Neural cell (in vitro differentiated cells): ENCODE measurements around the gene SUSD4. TPM values are rescaled to one million over a fixed set of nuclear protein-coding genes. Genes with fewer than 3 reads are reported as not detected.
"Not testable (repeated sequence)": the region's sequence is repeated elsewhere in the genome, so short reads cannot be mapped to it uniquely, and the experiment has no call there.

Source experiments
- H2AFZ ChIP-seq: fragments of 200-600, 300-800 bp; sonication (generic), shearing (Covaris generic); 2 replicates; pipeline ENCODE4 v1.6.0; 2014; ENCODE audit warnings: low read depth, mild to moderate bottlenecking, antibody characterized with exemption, low read length, moderate library complexity
- H3F3A ChIP-seq: fragments of 200-600 bp; shearing (Covaris generic); 2 replicates; pipeline ENCODE4 v1.6.1; 2016; ENCODE audit warnings: mild to moderate bottlenecking, moderate library complexity, mixed read lengths, antibody characterized with exemption, low read length; ENCODE audit not compliant: insufficient read depth, poor library complexity, severe bottlenecking
- H3K27ac ChIP-seq: fragments of 200-600, 300-800 bp; sonication (generic), shearing (Covaris generic); 2 replicates; pipeline ENCODE4 v1.5.1; 2014; ENCODE audit warnings: mild to moderate bottlenecking, low read length, moderate library complexity
- H3K27me3 ChIP-seq: fragments of 300-800, 200-600 bp; sonication (generic), shearing (Covaris generic); 2 replicates; pipeline ENCODE4 v1.6.0; 2014; ENCODE audit warnings: mild to moderate bottlenecking, low read depth, low read length, moderate library complexity; ENCODE audit not compliant: insufficient read depth
- H3K36me3 ChIP-seq: fragments of 300-800, 200-600 bp; sonication (generic), shearing (Covaris generic); 2 replicates; pipeline ENCODE4 v1.5.1; 2014; ENCODE audit warnings: mild to moderate bottlenecking, antibody characterized with exemption, low read length, moderate library complexity; ENCODE audit not compliant: insufficient read depth
- H3K4me2 ChIP-seq: fragments of 300-800, 200-600 bp; sonication (generic), shearing (Covaris generic); 2 replicates; pipeline ENCODE4 v1.6.0; 2014; ENCODE audit warnings: mild to moderate bottlenecking, low read length
- H3K4me3 ChIP-seq: fragments of 300-800, 200-600 bp; sonication (generic), shearing (Covaris generic); 2 replicates; pipeline ENCODE4 v1.5.1; 2014; ENCODE audit warnings: mild to moderate bottlenecking, low read length, moderate library complexity
- H3K79me2 ChIP-seq: fragments of 200-600 bp; shearing (Covaris generic); replicated peaks from 2 replicates; pipeline ENCODE4 v1.6.0; 2014; ENCODE audit warnings: mild to moderate bottlenecking, low read length, moderate library complexity; ENCODE audit not compliant: insufficient read depth
- H3K9ac ChIP-seq: fragments of 300-800, 200-600 bp; sonication (generic), shearing (Covaris generic); 2 replicates; pipeline ENCODE4 v1.6.1; 2016; ENCODE audit warnings: mild to moderate bottlenecking, low read length, mixed read lengths
- H3K9me2 ChIP-seq: fragments of 200-600 bp; shearing (Covaris generic); 2 replicates; pipeline ENCODE4 v1.6.1; 2016; ENCODE audit warnings: mild to moderate bottlenecking, low read length, mixed read lengths; ENCODE audit not compliant: insufficient read depth
- H3K9me3 ChIP-seq: fragments of 200-600, 300-800 bp; sonication (generic), shearing (Covaris generic); 2 replicates; pipeline ENCODE4 v1.6.1; 2016; ENCODE audit warnings: mild to moderate bottlenecking, mixed run types, low read length, moderate library complexity, mixed read lengths
- H4K20me1 ChIP-seq: fragments of 200-600 bp; shearing (Covaris generic); 2 replicates; pipeline ENCODE4 v1.6.1; 2016; ENCODE audit warnings: mild to moderate bottlenecking, mixed run types; ENCODE audit not compliant: insufficient read depth
- CTCF ChIP-seq: fragments of 450-650 bp; IDR thresholded peaks from 2 replicates; pipeline ENCODE4 v1.5.1; 2014; ENCODE audit warnings: antibody characterized with exemption, mild to moderate bottlenecking, moderate library complexity; ENCODE audit not compliant: poor library complexity, severe bottlenecking
- EP300 ChIP-seq: fragments of 450-650 bp; conservative IDR thresholded peaks from 2 replicates; pipeline ENCODE4 v1.6.1; 2014; ENCODE audit warnings: antibody characterized with exemption, mild to moderate bottlenecking, moderate library complexity; ENCODE audit not compliant: poor library complexity, severe bottlenecking
- EZH2 ChIP-seq: fragments of 200-600, 300-800 bp; shearing (Covaris generic), sonication (generic); IDR thresholded peaks from 2 replicates; pipeline ENCODE4 v1.6.1; 2014; ENCODE audit warnings: antibody characterized with exemption, low read length, borderline replicate concordance, mild to moderate bottlenecking; ENCODE audit not compliant: insufficient read depth, poor library complexity, severe bottlenecking
- MXI1 ChIP-seq: fragments of 450-650 bp; conservative IDR thresholded peaks from 2 replicates; pipeline ENCODE4 v1.6.1; 2014; ENCODE audit warnings: antibody characterized with exemption, mild to moderate bottlenecking; ENCODE audit not compliant: poor library complexity, severe bottlenecking
- POLR2AphosphoS5 ChIP-seq: IDR thresholded peaks from 2 replicates; pipeline ENCODE4 v1.6.1; 2012
- RAD21 ChIP-seq: fragments of 450-650 bp; conservative IDR thresholded peaks from 2 replicates; pipeline ENCODE4 v1.6.1; 2014; ENCODE audit warnings: antibody characterized with exemption, mild to moderate bottlenecking, moderate library complexity
- REST ChIP-seq: IDR thresholded peaks from 2 replicates; pipeline ENCODE4 v1.6.1; 2012; ENCODE audit warnings: borderline replicate concordance
- SMC3 ChIP-seq: fragments of 450-650 bp; conservative IDR thresholded peaks from 2 replicates; pipeline ENCODE4 v1.6.1; 2014; ENCODE audit warnings: antibody characterized with exemption, mild to moderate bottlenecking, moderate library complexity; ENCODE audit not compliant: poor library complexity
- TAF1 ChIP-seq: IDR thresholded peaks from 2 replicates; pipeline ENCODE4 v1.6.1; 2012; ENCODE audit warnings: low read depth
- polyA plus RNA-seq: library from polyadenylated mRNA; depleted of rRNA; stranded (reverse); fragments of >200 nt; gene quantifications from 2 replicates; pipeline ENCODE4 v1.2.3, GENCODE V29; 2014

Gene SUSD4
- polyA plus RNA-seq, 1 donor from 2014 or later = 31.5 TPM

DNA sequence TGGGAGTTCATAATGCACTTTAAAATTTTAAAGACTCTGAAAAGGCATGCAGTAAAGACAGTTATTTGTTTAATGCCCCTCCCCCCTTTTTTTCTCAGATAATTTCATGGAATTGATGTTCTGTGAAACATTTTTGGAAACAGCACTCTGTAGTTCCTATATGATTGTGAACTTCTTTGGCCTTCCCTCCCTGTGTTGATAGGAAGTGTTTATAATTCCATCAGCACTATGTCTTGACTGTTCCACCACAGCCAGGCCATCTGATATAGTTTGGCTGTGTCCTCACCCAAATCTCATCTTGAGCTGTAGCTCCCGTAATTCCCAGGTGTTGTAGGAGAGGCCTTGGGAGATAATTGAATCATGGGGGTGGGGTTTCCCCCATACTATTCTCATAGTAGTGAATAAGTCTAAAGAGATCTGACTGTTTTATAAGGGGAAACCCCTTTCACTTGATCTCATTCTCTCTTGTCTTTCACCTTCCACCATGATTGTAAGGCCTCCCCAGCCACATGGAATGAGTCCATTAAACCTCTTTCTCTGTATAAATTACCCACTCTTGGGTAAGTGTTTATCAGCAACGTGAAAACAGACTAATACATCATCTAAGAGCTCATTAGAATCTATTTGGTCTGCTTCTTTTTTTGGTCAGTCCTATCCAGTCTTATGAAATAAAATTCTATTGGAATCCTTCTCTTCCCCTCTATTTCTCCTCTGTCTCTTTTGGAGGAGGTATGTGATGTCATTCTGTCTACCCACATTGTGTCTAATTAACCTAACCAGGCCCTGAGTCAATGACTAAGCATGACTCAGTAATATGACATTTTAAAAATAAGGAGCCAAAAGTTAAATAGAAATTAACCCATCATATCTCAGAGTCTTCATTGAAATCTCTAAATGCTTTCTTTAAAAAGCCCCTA is 38.2 kb upstream of the SUSD4 start:
- Histone ChIP-seq H3K4me3 (no peak overlapping the region), H4K20me1 (no peaks in the 10 kb centered on the region), H2AFZ (no peak overlapping the region), H3K9me2 (no peaks in the 10 kb centered on the region), H3K27me3 (no peaks in the 10 kb centered on the region), H3K9ac (no peak overlapping the region), H3K36me3 (no peaks in the 10 kb centered on the region), H3K27ac (no peak overlapping the region), H3K79me2 (no peaks in the 10 kb centered on the region), H3K9me3 (no peaks in the 10 kb centered on the region), H3F3A (no peaks in the 10 kb centered on the region), H3K4me2 (no peak overlapping the region)
- TF ChIP-seq CTCF (no peak), TAF1 (no peak), EP300 (no peak), POLR2AphosphoS5 (no peak), EZH2 (no peak), MXI1 (no peak), SMC3 (no peak), RAD21 (no peak), REST (no peak)

GRCh38 chr1:223399393-223399792 is 35.4 kb upstream of the SUSD4 start:
- H4K20me1 ChIP-seq, H3K36me3 ChIP-seq, H3K79me2 ChIP-seq, H3K9me3 ChIP-seq, H3K4me2 ChIP-seq, H2AFZ ChIP-seq, H3K9me2 ChIP-seq, H3K27me3 ChIP-seq, H3F3A ChIP-seq, H3K4me3 ChIP-seq, H3K9ac ChIP-seq, H3K27ac ChIP-seq: not testable (repeated sequence)
